HG03025 (cell line): Measurements from ENCODE around the gene RMDN3.
A peak's percentile ranks its signal among the peaks of the same experiment; 100 is the strongest.

Experiments
- ATAC-seq: cut with Tn5 transposase; IDR thresholded peaks from one replicate; pipeline ENCODE4 v1.9.1; 2021; ENCODE audit warnings: mild to moderate bottlenecking, moderate library complexity; ENCODE audit not compliant: unreplicated experiment, low FRiP score

RMDN3 gene

GRCh38 chr15:40773902-40774301 lies 18.8 kb upstream of the RMDN3 start:
- no peak for ATAC-seq

- no peak for ATAC-seq
These were observed 18.4 kb upstream of the RMDN3 start for GRCh38 chr15:40773496-40773895.

DNA sequence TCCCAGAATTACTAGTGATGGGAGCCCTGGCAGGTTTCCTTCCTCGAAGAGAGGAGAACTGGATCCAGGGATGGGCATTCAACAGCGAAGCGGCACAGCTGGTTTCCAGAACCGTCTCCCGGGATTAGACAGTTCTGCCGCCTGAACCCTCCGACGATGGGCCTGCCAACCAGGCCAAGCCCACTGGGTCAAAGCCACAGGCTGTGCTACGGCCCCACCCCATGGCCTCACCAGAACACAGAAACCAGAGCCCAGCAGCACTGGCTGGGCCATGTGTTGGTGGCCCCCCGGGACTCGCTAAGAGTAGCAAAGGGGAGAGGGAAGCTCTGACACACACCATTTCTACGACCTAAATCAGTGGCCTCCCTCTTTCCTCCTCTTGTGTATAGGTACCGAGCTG lies 17.0 kb upstream of the RMDN3 start:
- ATAC-seq, result no peak

- ATAC-seq, result no peak
These were observed 16.2 kb upstream of the RMDN3 start for GRCh38 chr15:40771242-40771641.

DNA sequence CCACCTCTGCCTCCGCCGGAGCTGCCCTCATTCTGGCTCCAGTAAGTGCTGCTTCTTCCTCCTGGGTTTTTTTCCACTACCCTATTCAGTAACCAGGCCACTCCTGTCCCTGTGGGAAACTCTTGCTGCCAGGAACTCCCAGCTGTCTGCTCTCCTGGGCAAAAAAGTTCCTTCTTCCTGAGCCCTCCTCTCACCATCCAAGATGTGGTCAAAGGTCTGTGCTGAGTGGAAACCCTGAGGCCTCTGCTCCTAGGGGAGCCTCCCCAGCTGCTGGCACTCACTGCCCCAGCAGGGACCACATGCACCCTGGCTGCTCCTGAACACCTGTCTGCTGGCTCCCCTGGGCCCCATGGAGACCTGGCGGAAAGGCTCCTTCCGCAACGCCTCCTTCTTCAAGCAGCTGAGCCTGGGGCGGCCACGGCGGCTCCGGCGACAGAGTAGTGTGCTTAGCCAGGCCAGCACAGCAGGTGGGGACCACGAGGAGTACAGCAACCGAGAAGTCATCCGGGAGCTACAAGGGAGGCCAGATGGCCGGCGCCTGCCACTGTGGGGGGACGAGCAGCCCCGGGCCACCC lies 15.2 kb upstream of the RMDN3 start:
- no peak for ATAC-seq

GRCh38 chr15:40769274-40770146 lies 14.5 kb upstream of the RMDN3 start, which contains the start of gene C15orf62:
TSS of gene C15orf62 (plus strand) at chr15:40769980. CDS start at chr15:40770496, 516 bp downstream.
- ATAC-seq, result no peak

GRCh38 chr15:40768521-40769273 lies 13.6 kb upstream of the RMDN3 start:
- no peak for ATAC-seq

GRCh38 chr15:40767838-40768500 lies 12.9 kb upstream of the RMDN3 start:
- no peak for ATAC-seq

DNA sequence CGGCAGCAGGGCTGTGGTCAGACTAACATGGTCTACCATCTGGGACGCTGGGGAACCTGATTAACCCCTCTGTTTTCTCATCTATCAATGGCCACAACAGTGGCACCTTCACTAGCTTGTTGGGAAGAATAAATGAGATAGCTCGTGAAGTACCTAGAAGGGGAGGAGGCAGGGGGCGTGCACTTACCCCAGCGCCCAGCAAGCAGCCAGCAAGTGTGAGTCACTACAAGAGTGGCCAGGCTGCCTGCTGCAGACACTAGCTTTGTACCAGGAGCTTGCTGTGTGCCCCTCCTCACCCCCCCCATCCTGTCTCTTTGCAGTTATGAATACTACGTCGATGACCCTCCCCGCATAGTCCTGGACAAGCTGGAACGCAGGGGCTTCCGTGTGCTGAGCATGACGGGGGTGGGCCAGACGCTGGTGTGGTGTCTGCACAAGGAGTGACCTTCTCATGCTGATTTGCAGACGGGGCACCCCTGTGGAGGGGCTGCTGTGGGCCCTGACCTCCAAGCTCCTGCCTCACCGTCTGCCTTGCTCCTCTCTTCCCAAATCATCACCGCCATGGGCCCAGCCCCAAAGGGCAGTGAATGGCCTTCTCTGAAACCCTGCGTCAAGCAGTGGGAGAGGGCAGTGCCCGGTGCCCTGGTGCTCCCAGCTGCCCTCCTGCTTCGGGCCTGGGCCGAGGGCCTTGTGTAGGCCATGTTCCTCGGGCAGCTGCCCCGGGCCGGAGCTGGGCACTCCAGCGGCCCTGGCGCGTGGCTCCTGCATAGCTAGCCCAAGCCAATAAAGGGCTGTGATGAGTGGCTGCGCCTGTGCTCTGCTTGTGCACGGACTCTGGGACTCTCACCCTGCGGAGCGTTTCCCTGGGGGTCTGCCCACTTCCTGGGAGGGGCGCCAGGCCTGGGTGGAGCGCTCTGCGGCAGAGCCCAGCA lies 12.1 kb upstream of the RMDN3 start:
- no peak for ATAC-seq

GRCh38 chr15:40766194-40766815 lies 11.3 kb upstream of the RMDN3 start:
- no peak for ATAC-seq

GRCh38 chr15:40764629-40765103 lies 9.6 kb upstream of the RMDN3 start:
- no peak for ATAC-seq

DNA sequence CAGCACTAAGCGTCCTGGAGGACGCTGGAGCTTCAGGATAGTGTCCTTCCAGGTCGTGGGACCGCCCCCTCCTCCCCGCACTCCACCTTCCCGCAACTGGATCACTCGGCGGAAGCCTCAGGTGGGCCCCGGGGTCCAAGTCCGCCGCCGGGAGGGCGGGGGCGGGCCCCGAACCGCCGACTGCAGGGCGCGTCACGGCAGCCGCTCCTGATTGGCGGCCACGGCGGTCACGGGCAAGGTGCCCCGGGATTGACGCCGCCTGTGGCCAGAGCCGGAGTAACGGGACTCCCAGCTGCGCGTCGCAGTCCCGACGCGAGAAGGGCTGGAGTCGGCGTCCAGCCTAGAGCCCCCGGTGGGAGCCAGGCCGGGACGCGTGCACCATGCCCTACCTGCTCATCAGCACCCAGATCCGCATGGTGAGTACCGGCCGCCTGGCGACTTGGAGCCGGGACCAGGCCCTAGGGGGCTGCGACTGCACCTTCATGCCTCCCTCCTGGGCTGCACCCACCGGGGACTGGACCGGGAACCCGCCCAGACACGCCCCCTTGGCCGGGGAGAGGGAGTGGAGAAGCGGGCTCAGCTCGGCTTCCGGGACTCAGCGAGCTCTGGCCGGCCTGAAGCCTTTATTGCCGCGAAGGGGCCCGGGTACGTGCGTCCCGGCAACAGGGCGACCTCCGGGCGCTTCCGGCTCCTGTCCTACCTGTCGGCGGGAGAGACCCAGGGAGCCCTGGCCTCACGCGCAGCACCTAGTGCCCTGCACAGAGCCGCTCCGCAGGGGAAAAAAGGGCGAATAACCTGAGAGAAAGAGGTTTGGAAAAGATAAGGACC lies 9.0 kb upstream of the RMDN3 start, which contains the start of gene GCHFR:
Gene GCHFR (plus strand): TSS at position 268 of the 828 bp plus-strand sequence. CDS start 113 bp downstream, at position 381.
- peak; percentile 46 for ATAC-seq

DNA sequence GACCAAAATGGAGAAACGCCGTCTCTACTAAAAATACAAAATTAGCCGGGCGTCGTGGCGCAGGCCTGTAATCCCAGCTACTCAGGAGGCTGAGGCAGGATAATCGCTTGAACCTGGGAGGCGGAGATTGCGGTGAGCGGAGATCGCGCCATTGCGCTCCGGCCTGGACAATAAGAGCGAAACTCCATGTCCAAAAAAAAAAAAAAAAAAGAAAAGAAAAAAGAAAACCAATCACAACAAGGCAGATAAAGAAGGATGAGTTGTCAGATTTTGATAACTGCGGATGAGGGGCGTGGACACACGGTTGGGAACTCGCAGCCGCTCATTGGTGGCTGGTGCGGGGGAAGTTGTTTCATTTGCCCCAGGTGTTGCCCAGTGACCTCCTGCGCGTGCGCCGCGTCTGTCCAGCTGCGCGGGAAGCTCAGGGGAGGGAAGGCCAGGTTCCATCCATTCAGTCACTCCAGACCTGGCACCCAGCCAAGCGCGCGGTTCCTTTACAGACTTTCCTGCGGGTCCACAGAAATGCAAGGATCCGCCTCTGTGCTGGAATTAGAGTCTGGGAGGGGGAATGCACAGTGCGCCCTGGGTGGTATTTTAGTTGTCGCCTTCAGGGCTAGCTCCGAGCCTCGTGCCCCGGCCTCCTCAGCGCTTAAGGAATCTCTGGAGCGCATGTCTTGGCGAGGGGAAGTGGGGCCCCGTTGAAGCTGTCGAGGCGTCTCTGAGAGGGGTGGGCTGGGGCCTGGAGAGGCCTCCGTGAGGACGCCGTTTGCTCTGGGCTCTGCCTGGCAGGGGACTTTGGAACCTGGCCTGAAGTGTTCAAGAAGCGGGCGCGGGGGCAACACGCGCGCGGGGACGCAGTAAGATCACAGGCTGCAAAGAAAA lies 8.1 kb upstream of the RMDN3 start:
- no peak for ATAC-seq

DNA sequence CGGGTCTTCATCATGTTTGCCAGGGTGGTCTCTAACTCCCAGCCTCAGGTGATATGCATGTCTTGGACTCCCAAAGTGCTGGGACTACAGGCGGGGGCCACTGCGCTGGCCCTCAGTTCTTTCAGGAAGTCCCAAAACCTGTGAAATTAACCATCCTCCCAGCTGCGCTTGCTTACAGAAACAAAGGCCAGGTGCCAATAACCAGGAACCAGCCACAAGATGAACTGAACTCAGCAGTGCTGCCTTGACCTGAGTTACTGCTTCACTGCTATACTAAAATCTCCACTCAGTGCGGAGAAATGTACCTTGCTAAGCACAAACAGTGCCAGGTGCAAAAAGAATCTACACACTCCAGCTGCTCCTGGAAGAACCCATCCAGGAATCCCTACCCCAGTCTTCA lies 4.9 kb upstream of the RMDN3 start:
- no peak for ATAC-seq

- ATAC-seq, result no peak
These were observed 1.9 kb upstream of the RMDN3 start for GRCh38 chr15:40756938-40757337.

- no peak for ATAC-seq
These were observed 756 bp upstream of the RMDN3 start for GRCh38 chr15:40755812-40756208.

DNA sequence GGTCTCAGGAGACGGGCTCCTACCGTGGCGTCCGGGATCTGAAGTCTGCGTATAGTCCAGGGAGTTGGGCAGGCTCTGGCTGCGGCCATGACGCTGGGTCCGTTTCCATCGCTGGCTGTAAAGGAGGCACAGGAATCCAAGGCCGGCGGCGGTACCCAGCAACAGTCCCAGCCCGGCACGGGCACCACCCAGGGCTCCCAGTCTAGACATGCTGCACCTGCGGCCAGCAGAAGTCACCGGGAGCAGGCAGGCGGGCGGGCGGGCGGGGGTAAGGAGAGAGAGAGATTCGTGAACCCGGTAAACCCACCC lies 526 bp downstream of the RMDN3 start:
- no peak for ATAC-seq
